Activated CD4-positive, alpha-beta memory T cell treated with anti-CD3 and anti-CD28 coated beads for 36 hours (primary cell): ENCODE data around the gene MARCHF7. TPM values are rescaled to one million over a fixed set of nuclear protein-coding genes. Genes with fewer than 3 reads are reported as not detected.
"Not testable (repeated sequence)": the region's sequence is repeated elsewhere in the genome, so short reads cannot be mapped to it uniquely, and the experiment has no call there.

ENCODE experiments used
- CTCF ChIA-PET: fragments of 350-600 bp; sonication (Branson Sonifier 250); formaldehyde crosslinking; loops from one replicate; lab custom pipeline; 2021; ENCODE audit warnings: antibody characterized with exemption, inconsistent platforms; lab: Charles Lee
- POLR2A ChIA-PET: fragments of 350-600 bp; sonication (Branson Sonifier 250); formaldehyde crosslinking; loops from one replicate; lab custom pipeline; 2021; ENCODE audit warnings: antibody characterized with exemption; lab: Charles Lee
- DNase-seq: peaks from one replicate; pipeline ENCODE4 v3.0.0-alpha.2; 2020
- H3K27ac Mint-ChIP-seq: one replicate; pipeline ENCODE4 v1.8.0; 2021; ENCODE audit warnings: mixed read lengths
- H3K27me3 Mint-ChIP-seq: one replicate; pipeline ENCODE4 v1.8.0; 2021; ENCODE audit warnings: mixed read lengths
- H3K36me3 Mint-ChIP-seq: one replicate; pipeline ENCODE4 v1.8.0; 2021; ENCODE audit warnings: mixed read lengths
- H3K4me1 Mint-ChIP-seq: one replicate; pipeline ENCODE4 v1.8.0; 2021; ENCODE audit warnings: low read depth, mixed read lengths
- H3K4me3 Mint-ChIP-seq: one replicate; pipeline ENCODE4 v1.8.0; 2021; ENCODE audit warnings: mild to moderate bottlenecking, mixed read lengths
- H3K9me3 Mint-ChIP-seq: one replicate; pipeline ENCODE4 v1.8.0; 2021; ENCODE audit warnings: mixed read lengths
- intact Hi-C: fragments of 100-400 bp; cut with micrococcal nuclease; formaldehyde crosslinking; loops from one replicate; pipeline ENCODE4 v1.15.1; 2023
- total RNA-seq, 2 experiments: library from RNA; stranded (reverse); gene quantifications; one replicate each; pipeline ENCODE4 v1.2.3, GENCODE V29; 2021

The MARCHF7 gene
- total RNA-seq, 2 experiments from 2014 or later: 84.0 to 86.7 TPM

DNA sequence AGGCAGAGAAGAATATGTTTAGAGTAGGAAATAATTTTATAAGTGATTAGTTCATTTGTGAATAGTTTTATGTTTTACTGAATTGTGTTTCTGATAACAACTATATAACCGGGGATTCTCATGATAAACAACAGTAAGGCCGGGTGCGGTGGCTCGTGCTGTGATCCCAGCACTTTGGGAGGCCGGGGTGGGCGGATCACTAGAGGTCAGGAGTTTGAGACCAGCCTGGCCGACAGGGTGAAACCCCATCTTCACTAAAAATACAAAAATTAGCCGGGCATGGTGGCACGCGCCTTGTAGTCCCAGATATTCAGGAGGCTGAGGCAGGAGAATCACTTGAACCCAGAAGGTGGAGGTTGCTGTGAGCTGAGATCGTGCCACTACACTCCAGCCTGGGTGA, 32.9 kb downstream of the MARCHF7 start:
- peaks cover 42% of the 10 kb centered on the region for H3K36me3 Mint-ChIP-seq
- intact Hi-C loops, POLR2A ChIA-PET, H3K9me3 Mint-ChIP-seq, H3K27ac Mint-ChIP-seq, CTCF ChIA-PET, H3K27me3 Mint-ChIP-seq, DNase-seq, H3K4me3 Mint-ChIP-seq: not testable (repeated sequence)
- H3K4me1 Mint-ChIP-seq: peaks cover 12% of the 10 kb centered on the region

DNA sequence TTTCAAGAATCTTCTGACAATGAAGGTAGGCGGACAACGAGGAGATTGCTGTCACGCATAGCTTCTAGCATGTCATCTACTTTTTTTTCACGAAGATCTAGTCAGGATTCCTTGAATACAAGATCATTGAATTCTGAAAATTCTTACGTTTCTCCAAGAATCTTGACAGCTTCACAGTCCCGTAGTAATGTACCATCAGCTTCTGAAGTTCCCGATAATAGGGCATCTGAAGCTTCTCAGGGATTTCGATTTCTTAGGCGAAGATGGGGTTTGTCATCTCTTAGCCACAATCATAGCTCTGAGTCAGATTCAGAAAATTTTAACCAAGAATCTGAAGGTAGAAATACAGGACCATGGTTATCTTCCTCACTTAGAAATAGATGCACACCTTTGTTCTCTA, 35.8 kb downstream of the MARCHF7 start:
- H3K36me3 Mint-ChIP-seq: peaks cover 48% of the 10 kb centered on the region
- H3K4me3 Mint-ChIP-seq: no peak overlapping the region
- no peak overlapping the region for H3K27ac Mint-ChIP-seq
- intact Hi-C loops: no loop called here
- H3K27me3 Mint-ChIP-seq: no peaks in the 10 kb centered on the region
- DNase-seq: no peak
- ChIA-PET POLR2A (no interaction called here), CTCF (no interaction called here)
- no peaks in the 10 kb centered on the region for H3K9me3 Mint-ChIP-seq
- H3K4me1 Mint-ChIP-seq: peaks cover 16% of the 10 kb centered on the region

- H3K4me3 Mint-ChIP-seq: no peak overlapping the region
- H3K9me3 Mint-ChIP-seq: no peaks in the 10 kb centered on the region
- no peak overlapping the region for H3K27ac Mint-ChIP-seq
- peaks cover 38% of the 10 kb centered on the region for H3K36me3 Mint-ChIP-seq
- H3K27me3 Mint-ChIP-seq: no peaks in the 10 kb centered on the region
- intact Hi-C loops: no loop called here
- no peak for DNase-seq
- H3K4me1 Mint-ChIP-seq: peaks cover 15% of the 10 kb centered on the region
- CTCF ChIA-PET: no interaction called here
- POLR2A ChIA-PET: no interaction called here
Observed at GRCh38 chr2:159750873-159751272, 38.6 kb downstream of the MARCHF7 start.

GRCh38 chr2:159753797-159754196, 41.5 kb downstream of the MARCHF7 start:
- no peaks in the 10 kb centered on the region for H3K9me3 Mint-ChIP-seq
- H3K4me1 Mint-ChIP-seq: peaks cover 8% of the 10 kb centered on the region
- intact Hi-C loops: loop anchor here (2.0 kb wide), 1 partner anchor 167 kb away; no protein-coding TSS in a partner anchor
- peaks cover 26% of the 10 kb centered on the region for H3K36me3 Mint-ChIP-seq
- POLR2A ChIA-PET: no interaction called here
- no peak overlapping the region for H3K4me3 Mint-ChIP-seq
- H3K27ac Mint-ChIP-seq: no peak overlapping the region
- no peak for DNase-seq
- H3K27me3 Mint-ChIP-seq: no peaks in the 10 kb centered on the region
- CTCF ChIA-PET: no interaction called here

GRCh38 chr2:159755014-159755413, 42.7 kb downstream of the MARCHF7 start:
- Mint-ChIP-seq H3K36me3 (peaks cover 30% of the 10 kb centered on the region), H3K4me3 (no peak overlapping the region), H3K4me1 (peaks cover 8% of the 10 kb centered on the region), H3K9me3 (no peaks in the 10 kb centered on the region), H3K27ac (no peak overlapping the region), H3K27me3 (no peaks in the 10 kb centered on the region)
- POLR2A ChIA-PET: no interaction called here
- DNase-seq: no peak
- CTCF ChIA-PET: interaction anchor here (1.7 kb wide), 1 partner anchor 40 kb away, joined by 3 read pairs; no protein-coding TSS in a partner anchor
- intact Hi-C loops: loop anchor here (2.0 kb wide), 1 partner anchor 166 kb away; no protein-coding TSS in a partner anchor

DNA sequence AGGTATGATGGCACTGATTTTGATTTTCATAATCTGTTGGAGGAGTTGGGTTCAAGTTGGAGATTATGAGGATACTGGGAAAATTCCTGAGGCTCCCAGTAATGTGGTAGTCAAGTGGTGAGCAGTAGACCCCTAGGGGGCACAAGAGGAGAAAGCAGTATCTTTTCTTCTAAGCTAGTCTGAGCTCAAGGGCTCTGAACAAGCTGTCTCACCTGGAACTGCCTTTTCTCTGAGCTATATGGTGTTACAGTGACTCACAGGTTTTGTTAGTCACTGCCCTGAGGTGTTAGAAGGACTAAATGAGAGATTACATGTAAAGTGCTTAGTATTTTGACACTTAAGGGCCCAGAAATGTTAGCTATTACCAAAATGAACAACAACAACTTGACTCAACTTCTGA, 43.5 kb downstream of the MARCHF7 start:
- Mint-ChIP-seq H3K27me3 (no peaks in the 10 kb centered on the region), H3K9me3 (no peaks in the 10 kb centered on the region), H3K4me1 (peaks cover 8% of the 10 kb centered on the region), H3K4me3 (no peak overlapping the region), H3K36me3 (peaks cover 35% of the 10 kb centered on the region), H3K27ac (no peak overlapping the region)
- intact Hi-C loops: loop anchor here (1.0 to 2.0 kb wide), 3 partner anchors 43 to 165 kb away; partner anchors contain the start of gene MARCHF7
- DNase-seq: peak; percentile 22
- ChIA-PET CTCF (interaction anchor here (0.5 to 1.7 kb wide), 8 partner anchors 14 to 267 kb away, joined by 3 to 4 read pairs (median 3); no protein-coding TSS in a partner anchor), POLR2A (interaction anchor here (1.1 kb wide), 1 partner anchor 44 kb away, joined by 4 read pairs; the partner anchor contains the start of gene MARCHF7)

- Mint-ChIP-seq H3K4me1 (no peaks in the 10 kb centered on the region), H3K27ac (no peak overlapping the region), H3K4me3 (no peak overlapping the region), H3K27me3 (no peaks in the 10 kb centered on the region), H3K9me3 (no peaks in the 10 kb centered on the region), H3K36me3 (peaks cover 28% of the 10 kb centered on the region)
- ChIA-PET CTCF (no interaction called here), POLR2A (no interaction called here)
- intact Hi-C loops: no loop called here
- no peak for DNase-seq
Observed at GRCh38 chr2:159758239-159758638, 45.9 kb downstream of the MARCHF7 start.

DNA sequence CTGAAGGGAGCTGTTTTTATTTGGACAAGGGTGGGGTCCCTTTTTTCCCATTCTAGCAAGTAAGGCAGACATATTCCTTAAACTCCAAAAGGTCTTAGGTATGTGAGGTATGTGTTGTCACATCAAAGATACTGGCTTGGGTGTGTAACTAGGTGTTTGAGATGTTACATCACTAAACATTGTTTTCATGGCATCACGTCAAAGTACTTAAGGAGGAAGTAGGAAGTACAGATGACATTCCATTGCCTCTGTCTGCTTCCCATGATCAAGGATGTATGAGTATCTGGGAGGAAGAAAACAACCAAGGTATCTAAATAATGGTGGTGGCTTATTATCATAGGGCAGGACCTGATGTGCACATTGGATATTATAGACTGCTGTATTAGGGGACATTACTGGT, 46.4 kb downstream of the MARCHF7 start:
- intact Hi-C loops: no loop called here
- DNase-seq: no peak
- Mint-ChIP-seq H3K36me3 (peaks cover 31% of the 10 kb centered on the region), H3K4me3 (no peak overlapping the region), H3K4me1 (no peaks in the 10 kb centered on the region), H3K27ac (peak overlapping the region; percentile 3), H3K9me3 (no peaks in the 10 kb centered on the region), H3K27me3 (no peaks in the 10 kb centered on the region)
- POLR2A ChIA-PET: interaction anchor here (0.6 kb wide), 1 partner anchor 10 kb away, joined by 4 read pairs; no protein-coding TSS in a partner anchor
- CTCF ChIA-PET: interaction anchor here (0.7 kb wide), 2 partner anchors 180 to 208 kb away, joined by 3 to 5 read pairs; no protein-coding TSS in a partner anchor

GRCh38 chr2:159759577-159759976, 47.3 kb downstream of the MARCHF7 start:
- Mint-ChIP-seq H3K4me3 (no peak overlapping the region), H3K27ac (no peak overlapping the region), H3K27me3 (no peaks in the 10 kb centered on the region), H3K4me1 (no peaks in the 10 kb centered on the region), H3K9me3 (no peaks in the 10 kb centered on the region), H3K36me3 (peaks cover 33% of the 10 kb centered on the region)
- POLR2A ChIA-PET: no interaction called here
- intact Hi-C loops: no loop called here
- CTCF ChIA-PET: interaction anchor here (0.7 kb wide), 2 partner anchors 161 to 209 kb away, joined by 3 read pairs; no protein-coding TSS in a partner anchor
- no peak for DNase-seq

DNA sequence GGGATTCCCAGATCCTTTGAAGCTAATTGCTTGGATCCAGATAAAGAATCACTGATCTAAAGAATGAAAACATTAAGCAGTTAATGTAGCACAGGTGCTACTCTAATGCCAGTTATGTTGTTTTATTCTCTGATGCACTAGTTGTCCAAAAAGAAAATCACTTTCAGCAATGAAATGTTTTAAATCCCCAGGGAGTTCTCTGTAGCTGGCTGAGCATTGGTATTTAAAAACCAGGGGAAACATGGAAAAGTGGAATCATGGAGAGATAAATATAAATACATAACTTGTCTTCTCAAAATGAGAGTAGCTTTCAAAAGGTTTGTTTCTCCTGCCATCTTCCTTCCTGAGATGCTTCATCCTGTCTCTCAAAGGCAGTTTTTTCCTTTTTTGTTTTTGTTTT, 48.0 kb downstream of the MARCHF7 start:
- Mint-ChIP-seq H3K4me3 (no peak overlapping the region), H3K4me1 (no peaks in the 10 kb centered on the region), H3K27ac (no peak overlapping the region), H3K27me3 (no peaks in the 10 kb centered on the region), H3K9me3 (no peaks in the 10 kb centered on the region), H3K36me3 (peaks cover 37% of the 10 kb centered on the region)
- POLR2A ChIA-PET: no interaction called here
- CTCF ChIA-PET: interaction anchor here (0.7 kb wide), 1 partner anchor 160 kb away, joined by 3 read pairs; no protein-coding TSS in a partner anchor
- DNase-seq: no peak
- intact Hi-C loops: no loop called here

DNA sequence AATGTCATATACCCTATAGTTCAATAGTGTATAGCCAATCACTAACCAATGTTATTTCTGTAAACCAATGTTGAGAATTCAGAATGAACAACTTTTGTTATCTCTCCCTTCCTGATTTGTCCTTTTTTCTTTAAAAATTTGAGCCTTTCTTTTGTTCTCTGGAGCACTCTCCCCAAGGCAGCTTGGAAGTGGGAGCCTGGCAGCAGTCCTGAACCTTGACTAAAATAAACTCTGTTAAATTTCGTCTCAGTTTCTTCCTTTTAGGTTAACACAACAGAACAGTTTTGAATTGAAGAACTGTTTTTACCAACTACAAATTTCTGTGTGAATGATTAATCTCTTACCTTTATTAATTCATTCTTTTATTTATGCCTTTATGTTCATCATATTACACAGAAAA, 49.8 kb downstream of the MARCHF7 start:
- H3K36me3 Mint-ChIP-seq: peaks cover 43% of the 10 kb centered on the region

More for the DNA sequence above, 49.8 kb downstream of the MARCHF7 start:
- H3K27me3 Mint-ChIP-seq: no peaks in the 10 kb centered on the region
- POLR2A ChIA-PET: no interaction called here
- no peak for DNase-seq
- H3K27ac Mint-ChIP-seq: no peak overlapping the region
- no peak overlapping the region for H3K4me3 Mint-ChIP-seq
- CTCF ChIA-PET: interaction anchor here (1.1 to 1.5 kb wide), 2 partner anchors 9 to 31 kb away, joined by 3 to 6 read pairs; no protein-coding TSS in a partner anchor
- H3K4me1 Mint-ChIP-seq: peaks cover 3% of the 10 kb centered on the region
- no peaks in the 10 kb centered on the region for H3K9me3 Mint-ChIP-seq
- intact Hi-C loops: no loop called here
